Endothelial cell of hepatic sinusoid (primary cell): ENCODE measurements around the gene PCDHB6.
"Not testable (repeated sequence)": the region's sequence is repeated elsewhere in the genome, so short reads cannot be mapped to it uniquely, and the experiment has no call there.

Experiments
- in situ Hi-C: cut with HindIII; loops from 2 replicates; pipeline ENCODE4 v1.10.0; 2017; ENCODE audit warnings: low sequenced_read_pairs

Gene PCDHB6

GRCh38 chr5:141157901-141158300 lies 8.0 kb downstream of the PCDHB6 start:
- in situ Hi-C loops: not testable (repeated sequence)

GRCh38 chr5:141172381-141173204 lies 22.7 kb downstream of the PCDHB6 start, which contains the start of gene PCDHB7:
TSS of gene PCDHB7 (plus strand) at chr5:141172644. CDS start at chr5:141172836, 192 bp downstream.
- in situ Hi-C loops: no loop called here

GRCh38 chr5:141174291-141175104 lies 24.6 kb downstream of the PCDHB6 start:
- in situ Hi-C loops: loop anchor here (5.0 kb wide), 1 partner anchor 63 kb away; no protein-coding TSS in a partner anchor

GRCh38 chr5:141175933-141176332 lies 26.1 kb downstream of the PCDHB6 start:
- in situ Hi-C loops: loop anchor here (5.0 kb wide), 1 partner anchor 61 kb away; no protein-coding TSS in a partner anchor

GRCh38 chr5:141177577-141178191 lies 27.8 kb downstream of the PCDHB6 start, which contains the start of gene PCDHB8:
TSS of gene PCDHB8 (plus strand) at chr5:141177790. CDS start at chr5:141178035, 245 bp downstream.
- in situ Hi-C loops: loop anchor here (5.0 kb wide), 1 partner anchor 60 kb away; no protein-coding TSS in a partner anchor

- in situ Hi-C loops: loop anchor here (5.0 kb wide), 1 partner anchor 58 kb away; no protein-coding TSS in a partner anchor
Measured at GRCh38 chr5:141179371-141179770, 29.5 kb downstream of the PCDHB6 start.

- in situ Hi-C loops: loop anchor here (5.0 kb wide), 1 partner anchor 57 kb away; no protein-coding TSS in a partner anchor
Measured at GRCh38 chr5:141179876-141180275, 30.0 kb downstream of the PCDHB6 start.

GRCh38 chr5:141180313-141180712 lies 30.5 kb downstream of the PCDHB6 start:
- in situ Hi-C loops: no loop called here

- in situ Hi-C loops: no loop called here
Measured at GRCh38 chr5:141182248-141182647, 32.4 kb downstream of the PCDHB6 start, which contains the start of gene PCDHB16. TSS of gene PCDHB16 (plus strand) at chr5:141182387. CDS start at chr5:141182560, 173 bp downstream.

GRCh38 chr5:141184117-141184855 lies 34.4 kb downstream of the PCDHB6 start:
- in situ Hi-C loops: not testable (repeated sequence)

- in situ Hi-C loops: no loop called here
Measured at GRCh38 chr5:141186897-141187512, 37.1 kb downstream of the PCDHB6 start, which contains the start of gene PCDHB9. TSS of gene PCDHB9 (plus strand) at chr5:141187161. CDS start at chr5:141187319, 158 bp downstream.

- in situ Hi-C loops: not testable (repeated sequence)
Measured at GRCh38 chr5:141188682-141189081, 38.8 kb downstream of the PCDHB6 start.

GRCh38 chr5:141189131-141189530 lies 39.3 kb downstream of the PCDHB6 start:
- in situ Hi-C loops: not testable (repeated sequence)

- in situ Hi-C loops: no loop called here
Measured at GRCh38 chr5:141192110-141192725, 42.4 kb downstream of the PCDHB6 start, which contains the start of gene PCDHB10. TSS of gene PCDHB10 (plus strand) at chr5:141192353. CDS start at chr5:141192553, 200 bp downstream.

GRCh38 chr5:141194332-141194731 lies 44.5 kb downstream of the PCDHB6 start:
- in situ Hi-C loops: not testable (repeated sequence)

- in situ Hi-C loops: no loop called here
Measured at GRCh38 chr5:141196363-141196762, 46.5 kb downstream of the PCDHB6 start.

GRCh38 chr5:141199359-141200235 lies 49.7 kb downstream of the PCDHB6 start, which contains the start of gene PCDHB11:
TSS of gene PCDHB11 (plus strand) at chr5:141199627. CDS start at chr5:141199775, 148 bp downstream.
- in situ Hi-C loops: no loop called here

- in situ Hi-C loops: not testable (repeated sequence)
Measured at GRCh38 chr5:141201126-141201525, 51.3 kb downstream of the PCDHB6 start.
